Measurements from ENCODE around the gene GALNT10.

The GALNT10 gene

DNA sequence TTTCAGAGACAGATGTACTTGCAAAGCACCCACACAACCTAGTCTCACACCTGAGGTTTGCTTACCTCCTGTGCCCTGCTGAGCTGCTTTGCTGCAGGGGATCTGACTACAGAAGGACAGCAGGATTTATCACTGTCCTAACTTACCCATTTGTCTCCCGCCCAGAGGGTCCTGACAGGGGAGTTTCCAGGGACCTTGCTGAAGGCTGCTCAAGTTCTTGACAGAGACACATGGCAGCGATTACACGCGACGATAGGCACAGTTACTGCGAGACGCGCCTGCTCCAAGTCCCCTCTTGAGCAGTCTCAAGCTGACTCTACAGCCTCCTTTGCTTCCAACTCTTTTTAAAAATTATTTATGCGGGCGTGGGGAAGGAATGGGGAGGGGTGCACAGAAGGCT is 24.6 kb upstream of the GALNT10 start:
- no peak overlapping the region for H3K4me3 ChIP-seq (replicated peaks in 1 of 2; ENCODE audit: low read depth in 2 of 2, low read length in 2 of 2)
- no peak for DNase-seq (ENCODE audit: low read depth in 2 of 2)
- TF ChIP-seq, protein P1, sequence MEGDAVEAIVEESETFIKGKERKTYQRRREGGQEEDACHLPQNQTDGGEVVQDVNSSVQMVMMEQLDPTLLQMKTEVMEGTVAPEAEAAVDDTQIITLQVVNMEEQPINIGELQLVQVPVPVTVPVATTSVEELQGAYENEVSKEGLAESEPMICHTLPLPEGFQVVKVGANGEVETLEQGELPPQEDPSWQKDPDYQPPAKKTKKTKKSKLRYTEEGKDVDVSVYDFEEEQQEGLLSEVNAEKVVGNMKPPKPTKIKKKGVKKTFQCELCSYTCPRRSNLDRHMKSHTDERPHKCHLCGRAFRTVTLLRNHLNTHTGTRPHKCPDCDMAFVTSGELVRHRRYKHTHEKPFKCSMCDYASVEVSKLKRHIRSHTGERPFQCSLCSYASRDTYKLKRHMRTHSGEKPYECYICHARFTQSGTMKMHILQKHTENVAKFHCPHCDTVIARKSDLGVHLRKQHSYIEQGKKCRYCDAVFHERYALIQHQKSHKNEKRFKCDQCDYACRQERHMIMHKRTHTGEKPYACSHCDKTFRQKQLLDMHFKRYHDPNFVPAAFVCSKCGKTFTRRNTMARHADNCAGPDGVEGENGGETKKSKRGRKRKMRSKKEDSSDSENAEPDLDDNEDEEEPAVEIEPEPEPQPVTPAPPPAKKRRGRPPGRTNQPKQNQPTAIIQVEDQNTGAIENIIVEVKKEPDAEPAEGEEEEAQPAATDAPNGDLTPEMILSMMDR (IDR thresholded peaks at IDR 0.05; ENCODE audit: low read depth, low read length) = no peak

DNA sequence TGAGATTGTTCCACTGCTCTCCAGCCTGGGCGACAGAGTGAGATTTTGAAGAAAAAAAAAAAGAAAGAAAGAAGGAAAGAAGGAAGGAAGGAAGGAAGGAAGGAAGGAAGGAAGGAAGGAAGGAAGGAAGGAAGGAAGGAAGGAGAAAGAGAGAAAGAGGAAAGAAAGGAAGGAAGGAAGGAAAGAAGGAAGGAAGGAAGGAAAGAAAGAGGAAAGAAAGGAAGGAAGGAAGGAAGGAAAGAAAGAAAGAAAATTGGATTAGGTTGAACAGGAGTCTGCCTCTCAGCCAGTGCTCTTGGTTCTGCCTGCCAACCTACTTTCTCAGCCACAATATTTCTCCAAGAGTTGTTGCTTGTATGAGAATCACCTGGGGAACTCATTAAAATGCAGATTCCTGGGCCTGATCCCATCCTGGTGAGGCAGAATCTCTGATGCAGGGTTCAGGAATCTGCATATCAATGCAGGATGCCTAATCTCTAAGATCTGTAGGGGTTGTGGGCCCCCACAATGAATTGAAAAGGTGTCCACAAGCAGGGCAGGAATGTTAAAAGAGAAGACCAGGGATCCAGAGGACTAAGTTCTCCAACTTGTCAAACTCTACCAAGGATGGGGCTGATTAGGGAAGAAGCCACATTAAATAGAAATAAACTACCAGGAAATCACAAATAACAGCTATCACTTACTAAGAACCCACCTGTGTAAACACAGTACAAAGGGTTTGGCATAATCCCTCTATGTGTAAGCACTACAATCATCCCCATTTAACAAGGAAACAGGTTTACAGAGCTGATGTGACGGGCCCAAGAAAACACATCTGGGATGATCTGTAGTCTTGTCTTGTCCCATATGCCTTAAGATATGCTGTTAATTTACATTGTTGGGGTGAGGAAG is 23.4 kb upstream of the GALNT10 start:
- no peak for DNase-seq (ENCODE audit: low read depth in 2 of 2)
- H3K4me3 ChIP-seq (replicated peaks in 1 of 2; ENCODE audit: low read depth in 2 of 2, low read length in 2 of 2) = no peak overlapping the region
- TF ChIP-seq, protein P1 (IDR thresholded peaks at IDR 0.05; ENCODE audit: low read depth, low read length) = no peak

DNA sequence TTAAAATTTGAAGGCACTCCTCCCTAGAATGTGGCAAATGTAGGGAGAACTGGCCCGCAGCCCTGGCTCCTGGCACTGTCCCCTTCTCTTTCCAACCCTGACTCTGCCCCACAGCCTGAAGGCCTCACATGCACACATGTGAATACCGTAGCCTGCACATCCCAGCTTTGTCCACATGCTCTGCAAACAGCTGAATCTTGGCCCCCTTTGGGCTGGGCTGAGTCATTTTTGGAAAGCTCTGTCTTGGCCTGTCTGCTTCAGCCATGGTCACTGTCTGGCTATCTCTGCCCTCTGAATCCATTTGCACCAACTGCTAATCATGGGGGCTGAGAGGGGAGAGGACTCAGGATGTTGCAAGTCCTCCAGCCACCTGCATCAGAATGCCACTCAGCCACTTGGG is 22.1 kb upstream of the GALNT10 start:
- H3K4me3 ChIP-seq (replicated peaks in 1 of 2; ENCODE audit: low read depth in 2 of 2, low read length in 2 of 2) = no peak overlapping the region
- DNase-seq (ENCODE audit: low read depth in 2 of 2) = peak in 1 of 2 donors; percentile 10
- TF ChIP-seq, protein P1 (IDR thresholded peaks at IDR 0.05; ENCODE audit: low read depth, low read length) = no peak

DNA sequence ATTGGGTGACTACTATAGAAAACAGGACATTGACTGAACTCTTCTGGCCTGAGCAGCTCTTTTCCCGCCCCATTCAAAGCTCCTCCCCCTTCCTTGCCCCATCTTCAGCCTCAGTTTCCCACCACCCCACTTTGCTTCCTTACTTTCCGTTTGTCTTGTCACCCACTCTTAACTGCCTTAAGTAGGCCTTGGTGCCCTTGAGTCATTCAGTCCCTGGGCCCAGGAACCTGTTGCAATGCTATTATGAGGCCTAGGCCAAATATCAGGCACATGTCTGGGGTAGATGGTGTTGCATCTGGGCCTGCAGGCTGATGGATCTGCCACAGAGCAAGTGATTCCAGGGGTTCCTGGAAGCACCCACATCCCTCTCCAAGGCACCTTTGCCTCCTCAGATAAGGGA is 17.7 kb upstream of the GALNT10 start:
- no peak for DNase-seq (ENCODE audit: low read depth in 2 of 2)
- no peak overlapping the region for H3K4me3 ChIP-seq (replicated peaks in 1 of 2; ENCODE audit: low read depth in 2 of 2, low read length in 2 of 2)
- TF ChIP-seq, protein P1 (IDR thresholded peaks at IDR 0.05; ENCODE audit: low read depth, low read length) = no peak

DNA sequence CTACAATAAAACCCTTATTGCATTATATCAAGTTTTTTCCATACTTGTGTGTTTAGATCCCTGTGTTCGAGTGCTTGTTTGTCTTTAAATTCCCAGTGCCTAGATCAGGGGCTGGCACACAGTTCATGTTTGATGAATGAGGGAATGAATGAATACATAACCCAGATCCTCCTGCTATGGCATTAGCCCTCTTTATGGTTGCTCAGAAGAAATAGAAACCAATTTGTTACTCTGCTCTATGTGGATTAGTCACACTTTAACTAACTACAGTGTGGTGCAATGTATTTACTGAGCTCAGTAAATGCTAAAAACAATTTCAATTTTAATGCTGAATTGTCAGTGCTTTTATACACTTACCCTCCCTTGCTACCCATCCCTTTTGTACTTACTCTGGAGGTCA is 16.4 kb upstream of the GALNT10 start:
- no peak overlapping the region for H3K4me3 ChIP-seq (replicated peaks in 1 of 2; ENCODE audit: low read depth in 2 of 2, low read length in 2 of 2)
- no peak for DNase-seq (ENCODE audit: low read depth in 2 of 2)
- TF ChIP-seq, protein P1 (IDR thresholded peaks at IDR 0.05; ENCODE audit: low read depth, low read length) = no peak

DNA sequence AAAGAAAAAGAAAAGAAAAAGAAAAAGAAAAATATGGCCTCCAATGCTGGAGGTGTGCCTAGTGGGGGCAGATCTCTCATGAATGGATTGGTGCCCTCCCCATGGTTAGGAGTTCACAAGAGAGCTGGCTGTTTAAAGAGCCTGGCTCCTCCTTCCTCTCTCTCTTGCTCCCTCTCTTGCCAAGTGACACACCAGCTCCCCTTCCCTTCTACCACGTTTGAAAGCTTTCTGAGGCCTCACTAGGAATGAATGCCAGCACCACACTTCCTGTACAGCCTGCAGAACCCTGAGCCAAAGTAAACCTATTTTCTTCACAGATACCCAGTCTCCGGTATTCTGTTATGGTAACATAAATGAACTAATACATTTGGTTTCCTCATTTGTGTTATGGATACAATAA is 14.4 kb upstream of the GALNT10 start:
- DNase-seq (ENCODE audit: low read depth in 2 of 2) = peak; percentile 75 to 87
- TF ChIP-seq, protein P1 (IDR thresholded peaks at IDR 0.05; ENCODE audit: low read depth, low read length) = no peak
- H3K4me3 ChIP-seq (replicated peaks in 1 of 2; ENCODE audit: low read depth in 2 of 2, low read length in 2 of 2) = no peak overlapping the region

Measured in cardiac fibroblast (primary cell).